ENCODE data around the gene L3MBTL3. TPM values are rescaled to one million over a fixed set of nuclear protein-coding genes. Genes with fewer than 3 reads are reported as not detected.
"Not testable (repeated sequence)": the region's sequence is repeated elsewhere in the genome, so short reads cannot be mapped to it uniquely, and the experiment has no call there.

The L3MBTL3 gene
- total and polyA plus RNA-seq, 4 experiments from 2014 or later: 2.6 to 44.1 (median 24.3) TPM

- POLR2A ChIA-PET (ENCODE audit: partially characterized antibody); H3K27ac Mint-ChIP-seq; intact Hi-C loops (cut with micrococcal nuclease); H3K4me3 Mint-ChIP-seq; H3K27ac ChIP-seq (ENCODE audit: low read depth, low read length); H3K4me1 ChIP-seq (ENCODE audit: insufficient read depth, low read length); H3K27me3 Mint-ChIP-seq; H3K36me3 ChIP-seq (ENCODE audit: insufficient read depth, low read length); H3K9me3 ChIP-seq (ENCODE audit: control insufficient read depth in 1 of 2, low read length in 2 of 2); CTCF ChIA-PET (ENCODE audit: partially characterized antibody); DNase-seq; H3K9me3 Mint-ChIP-seq; H3K4me3 ChIP-seq (ENCODE audit: low read length in 2 of 2); H3K27me3 ChIP-seq (ENCODE audit: insufficient read depth, low read length): not testable (repeated sequence)
- Mint-ChIP-seq H3K4me1 (peaks cover 6 to 15% (median 12%) of the 10 kb centered on the region in 4 donors), H3K36me3 (peaks cover 46 to 52% of the 10 kb centered on the region in 2 donors)
Observed at GRCh38 chr6:130117187-130117701, 98.9 kb downstream of the L3MBTL3 start.

- Mint-ChIP-seq H3K9me3 (no peaks in the 10 kb centered on the region), H3K4me1 (peaks cover 6 to 18% (median 13%) of the 10 kb centered on the region in 4 donors), H3K27me3 (no peaks in the 10 kb centered on the region), H3K36me3 (peaks cover 44 to 52% of the 10 kb centered on the region in 2 donors), H3K27ac (peak overlapping the region in 2 of 7 donors; percentile 47 to 63), H3K4me3 (no peak overlapping the region)
- POLR2A ChIA-PET (ENCODE audit: partially characterized antibody): no interaction called here
- no peaks in the 10 kb centered on the region for H3K27me3 ChIP-seq (ENCODE audit: insufficient read depth, low read length)
- CTCF ChIA-PET (ENCODE audit: partially characterized antibody): interaction anchor here (1.7 kb wide), 1 partner anchor 13 kb away, joined by 7 read pairs; no protein-coding TSS in a partner anchor
- peaks cover 6% of the 10 kb centered on the region for H3K4me1 ChIP-seq (ENCODE audit: insufficient read depth, low read length)
- no peak overlapping the region for H3K4me3 ChIP-seq (ENCODE audit: low read length in 2 of 2)
- no peaks in the 10 kb centered on the region for H3K9me3 ChIP-seq (ENCODE audit: control insufficient read depth in 1 of 2, low read length in 2 of 2)
- intact Hi-C loops (cut with micrococcal nuclease): no loop called here
- DNase-seq: no peak
- H3K36me3 ChIP-seq (ENCODE audit: insufficient read depth, low read length): no peaks in the 10 kb centered on the region
- no peak overlapping the region for H3K27ac ChIP-seq (ENCODE audit: low read depth, low read length)
Observed at GRCh38 chr6:130118236-130118635, 99.9 kb downstream of the L3MBTL3 start.

GRCh38 chr6:130119211-130119610, 100.8 kb downstream of the L3MBTL3 start:
- Histone ChIP-seq H3K36me3 (ENCODE audit: insufficient read depth, low read length) (no peaks in the 10 kb centered on the region), H3K27me3 (ENCODE audit: insufficient read depth, low read length) (no peaks in the 10 kb centered on the region), H3K27ac (ENCODE audit: low read depth, low read length) (no peak overlapping the region), H3K9me3 (ENCODE audit: control insufficient read depth in 1 of 2, low read length in 2 of 2) (no peaks in the 10 kb centered on the region), H3K4me3 (ENCODE audit: low read length in 2 of 2) (no peak overlapping the region), H3K4me1 (ENCODE audit: insufficient read depth, low read length) (peaks cover 6% of the 10 kb centered on the region)
- no peak for DNase-seq
- no peaks in the 10 kb centered on the region for H3K27me3 Mint-ChIP-seq
- H3K9me3 Mint-ChIP-seq: no peaks in the 10 kb centered on the region
- no peak overlapping the region for H3K4me3 Mint-ChIP-seq
- peaks cover 6 to 18% (median 13%) of the 10 kb centered on the region in 4 donors for H3K4me1 Mint-ChIP-seq
- intact Hi-C loops (cut with micrococcal nuclease): no loop called here
- ChIA-PET CTCF (ENCODE audit: partially characterized antibody) (interaction anchor here (1.3 to 1.7 kb wide), 2 partner anchors 12 to 82 kb away, joined by 3 to 7 read pairs; no protein-coding TSS in a partner anchor), POLR2A (ENCODE audit: partially characterized antibody) (no interaction called here)
- peaks cover 40 to 56% of the 10 kb centered on the region in 2 donors for H3K36me3 Mint-ChIP-seq
- no peak overlapping the region for H3K27ac Mint-ChIP-seq

- no peaks in the 10 kb centered on the region for H3K27me3 Mint-ChIP-seq
- DNase-seq: peak in 1 of 5 donors; percentile 10
- peaks cover 11 to 21% (median 17%) of the 10 kb centered on the region in 4 donors for H3K4me1 Mint-ChIP-seq
- H3K36me3 Mint-ChIP-seq: peaks cover 35 to 54% of the 10 kb centered on the region in 2 donors
- H3K4me3 Mint-ChIP-seq: no peak overlapping the region
- Histone ChIP-seq H3K36me3 (ENCODE audit: insufficient read depth, low read length) (no peaks in the 10 kb centered on the region), H3K4me1 (ENCODE audit: insufficient read depth, low read length) (peaks cover 6% of the 10 kb centered on the region), H3K27me3 (ENCODE audit: insufficient read depth, low read length) (no peaks in the 10 kb centered on the region), H3K4me3 (ENCODE audit: low read length in 2 of 2) (no peak overlapping the region), H3K9me3 (ENCODE audit: control insufficient read depth in 1 of 2, low read length in 2 of 2) (no peaks in the 10 kb centered on the region), H3K27ac (ENCODE audit: low read depth, low read length) (no peak overlapping the region)
- ChIA-PET POLR2A (ENCODE audit: partially characterized antibody) (interaction anchor here (1.3 kb wide), 1 partner anchor 12 kb away, joined by 3 read pairs; no protein-coding TSS in a partner anchor), CTCF (ENCODE audit: partially characterized antibody) (interaction anchor here (0.8 to 1.1 kb wide), 2 partner anchors 14 to 102 kb away, joined by 3 read pairs; partner anchors contain the start of gene SAMD3)
- intact Hi-C loops (cut with micrococcal nuclease): no loop called here
- peaks cover 0 to 3% (median 0%) of the 10 kb centered on the region in 8 donors for H3K9me3 Mint-ChIP-seq
- H3K27ac Mint-ChIP-seq: peak overlapping the region in 5 of 7 donors; percentile 7 to 78 (median 57)
Observed at GRCh38 chr6:130120731-130121130, 102.3 kb downstream of the L3MBTL3 start.

- peaks cover 14% of the 10 kb centered on the region for H3K4me1 ChIP-seq (ENCODE audit: insufficient read depth, low read length)
- DNase-seq: no peak
- peaks cover 36 to 52% of the 10 kb centered on the region in 2 donors for H3K36me3 Mint-ChIP-seq
- ChIA-PET CTCF (ENCODE audit: partially characterized antibody) (interaction anchor here (1.0 kb wide), 1 partner anchor 9 kb away, joined by 3 read pairs; no protein-coding TSS in a partner anchor), POLR2A (ENCODE audit: partially characterized antibody) (interaction anchor here (0.7 to 1.6 kb wide), 2 partner anchors 10 to 35 kb away, joined by 4 to 5 read pairs; no protein-coding TSS in a partner anchor)
- no peaks in the 10 kb centered on the region for H3K27me3 Mint-ChIP-seq
- intact Hi-C loops (cut with micrococcal nuclease): no loop called here
- no peaks in the 10 kb centered on the region for H3K27me3 ChIP-seq (ENCODE audit: insufficient read depth, low read length)
- H3K9me3 ChIP-seq (ENCODE audit: control insufficient read depth in 1 of 2, low read length in 2 of 2): no peaks in the 10 kb centered on the region
- peaks cover 0 to 3% (median 0%) of the 10 kb centered on the region in 8 donors for H3K9me3 Mint-ChIP-seq
- H3K4me1 Mint-ChIP-seq: peaks cover 21 to 32% (median 27%) of the 10 kb centered on the region in 4 donors
- no peaks in the 10 kb centered on the region for H3K36me3 ChIP-seq (ENCODE audit: insufficient read depth, low read length)
- H3K4me3 Mint-ChIP-seq: no peak overlapping the region
- H3K27ac ChIP-seq (ENCODE audit: low read depth, low read length): no peak overlapping the region
- no peak overlapping the region for H3K4me3 ChIP-seq (ENCODE audit: low read length in 2 of 2)
- peak overlapping the region in 4 of 7 donors; percentile 11 to 37 (median 15) for H3K27ac Mint-ChIP-seq
Observed at GRCh38 chr6:130122243-130122642, 103.9 kb downstream of the L3MBTL3 start.

- H3K27ac ChIP-seq (ENCODE audit: low read depth, low read length): no peak overlapping the region
- no peak overlapping the region for H3K4me3 ChIP-seq (ENCODE audit: low read length in 2 of 2)
- H3K4me1 ChIP-seq (ENCODE audit: insufficient read depth, low read length): peaks cover 37% of the 10 kb centered on the region
- no peaks in the 10 kb centered on the region for H3K36me3 ChIP-seq (ENCODE audit: insufficient read depth, low read length)
- POLR2A ChIA-PET (ENCODE audit: partially characterized antibody): no interaction called here
- H3K4me3 Mint-ChIP-seq: no peak overlapping the region
- peaks cover 0 to 3% (median 0%) of the 10 kb centered on the region in 8 donors for H3K9me3 Mint-ChIP-seq
- intact Hi-C loops (cut with micrococcal nuclease): no loop called here
- no peaks in the 10 kb centered on the region for H3K9me3 ChIP-seq (ENCODE audit: control insufficient read depth in 1 of 2, low read length in 2 of 2)
- no peak for DNase-seq
- peaks cover 22 to 38% of the 10 kb centered on the region in 2 donors for H3K36me3 Mint-ChIP-seq
- CTCF ChIA-PET (ENCODE audit: partially characterized antibody): no interaction called here
- H3K27me3 Mint-ChIP-seq: no peaks in the 10 kb centered on the region
- no peaks in the 10 kb centered on the region for H3K27me3 ChIP-seq (ENCODE audit: insufficient read depth, low read length)
- peak overlapping the region in 5 of 7 donors; percentile 2 to 66 (median 26) for H3K27ac Mint-ChIP-seq
- peaks cover 45 to 65% (median 52%) of the 10 kb centered on the region in 4 donors for H3K4me1 Mint-ChIP-seq
Observed at GRCh38 chr6:130127195-130127594, 108.8 kb downstream of the L3MBTL3 start.

- Histone ChIP-seq H3K4me3 (ENCODE audit: low read length in 2 of 2) (no peak overlapping the region), H3K36me3 (ENCODE audit: insufficient read depth, low read length) (no peaks in the 10 kb centered on the region), H3K27ac (ENCODE audit: low read depth, low read length) (no peak overlapping the region), H3K27me3 (ENCODE audit: insufficient read depth, low read length) (no peaks in the 10 kb centered on the region), H3K4me1 (ENCODE audit: insufficient read depth, low read length) (peaks cover 48% of the 10 kb centered on the region), H3K9me3 (ENCODE audit: control insufficient read depth in 1 of 2, low read length in 2 of 2) (no peaks in the 10 kb centered on the region)
- intact Hi-C loops (cut with micrococcal nuclease): no loop called here
- no peak for DNase-seq
- Mint-ChIP-seq H3K36me3 (peaks cover 16 to 29% of the 10 kb centered on the region in 2 donors), H3K9me3 (peaks cover 0 to 3% (median 0%) of the 10 kb centered on the region in 8 donors), H3K27ac (peak overlapping the region in 1 of 7 donors; percentile 61), H3K4me3 (no peak overlapping the region), H3K27me3 (no peaks in the 10 kb centered on the region), H3K4me1 (peaks cover 53 to 76% (median 59%) of the 10 kb centered on the region in 4 donors)
- ChIA-PET POLR2A (ENCODE audit: partially characterized antibody) (no interaction called here), CTCF (ENCODE audit: partially characterized antibody) (no interaction called here)
Observed at GRCh38 chr6:130128326-130128725, 109.9 kb downstream of the L3MBTL3 start.
